WTC11 (cell line): ENCODE measurements around the gene TBC1D1.

Source experiments
- JUN ChIP-seq: sonication (generic); formaldehyde crosslinking; IDR thresholded peaks from 2 replicates; pipeline ENCODE4 v1.8.0; 2023; ENCODE audit warnings: mild to moderate bottlenecking, missing genetic modification reagents
- NR3C1 ChIP-seq: sonication (generic); formaldehyde crosslinking; conservative IDR thresholded peaks from 2 replicates; pipeline ENCODE4 v1.8.1; 2023; ENCODE audit warnings: low read depth, mild to moderate bottlenecking, missing genetic modification reagents
- TEAD1 ChIP-seq: sonication (generic); formaldehyde crosslinking; IDR thresholded peaks from 2 replicates; pipeline ENCODE4 v1.8.0; 2022; ENCODE audit warnings: mild to moderate bottlenecking, missing genetic modification reagents
- ZNF317 ChIP-seq: sonication (generic); formaldehyde crosslinking; IDR thresholded peaks from 2 replicates; pipeline ENCODE4 v1.8.1; 2023; ENCODE audit warnings: low read depth, mild to moderate bottlenecking, moderate library complexity, missing genetic modification reagents, borderline replicate concordance
- TF ChIP-seq, protein P1 (sequence below): fragments of 200-600 bp; IDR thresholded peaks from 2 replicates; pipeline ENCODE4 v1.8.0; 2022; ENCODE audit warnings: antibody characterized with exemption
- TF ChIP-seq, protein P2 (sequence below): sonication (generic); formaldehyde crosslinking; IDR thresholded peaks from 2 replicates; pipeline ENCODE4 v1.8.1; 2022; ENCODE audit warnings: low read depth, missing genetic modification reagents, borderline replicate concordance
- TF ChIP-seq, protein P3 (sequence below): sonication (generic); formaldehyde crosslinking; IDR thresholded peaks from 2 replicates; pipeline ENCODE4 v1.8.0; 2023; ENCODE audit warnings: mild to moderate bottlenecking, missing genetic modification reagents

DNA sequence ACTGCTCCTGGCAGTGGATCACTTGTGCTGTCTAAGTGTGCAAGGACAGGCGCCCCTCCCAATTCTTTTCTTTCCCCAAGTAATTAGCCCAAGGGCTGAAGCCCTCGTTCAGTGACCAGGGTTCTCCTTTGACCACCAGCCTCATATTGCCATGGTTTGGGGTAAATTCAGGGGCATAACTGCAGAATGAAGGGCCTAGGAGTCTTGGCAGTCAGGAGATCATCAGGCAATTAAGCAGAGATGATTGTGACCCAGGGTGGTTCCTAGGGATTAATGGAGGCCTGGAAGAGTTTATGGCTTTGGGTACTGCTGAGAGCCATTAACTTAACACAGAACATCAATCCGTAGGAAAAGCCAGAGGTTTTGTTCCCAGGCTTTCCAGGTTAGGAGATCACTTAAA, 240.0 kb downstream of the TBC1D1 start:
- TF ChIP-seq ZNF317 (CRISPR knock-in tag): no peak
- no peak for TF ChIP-seq NR3C1 (CRISPR knock-in tag)
- TF ChIP-seq TEAD1 (CRISPR knock-in tag): no peak
- TF ChIP-seq, protein P1, sequence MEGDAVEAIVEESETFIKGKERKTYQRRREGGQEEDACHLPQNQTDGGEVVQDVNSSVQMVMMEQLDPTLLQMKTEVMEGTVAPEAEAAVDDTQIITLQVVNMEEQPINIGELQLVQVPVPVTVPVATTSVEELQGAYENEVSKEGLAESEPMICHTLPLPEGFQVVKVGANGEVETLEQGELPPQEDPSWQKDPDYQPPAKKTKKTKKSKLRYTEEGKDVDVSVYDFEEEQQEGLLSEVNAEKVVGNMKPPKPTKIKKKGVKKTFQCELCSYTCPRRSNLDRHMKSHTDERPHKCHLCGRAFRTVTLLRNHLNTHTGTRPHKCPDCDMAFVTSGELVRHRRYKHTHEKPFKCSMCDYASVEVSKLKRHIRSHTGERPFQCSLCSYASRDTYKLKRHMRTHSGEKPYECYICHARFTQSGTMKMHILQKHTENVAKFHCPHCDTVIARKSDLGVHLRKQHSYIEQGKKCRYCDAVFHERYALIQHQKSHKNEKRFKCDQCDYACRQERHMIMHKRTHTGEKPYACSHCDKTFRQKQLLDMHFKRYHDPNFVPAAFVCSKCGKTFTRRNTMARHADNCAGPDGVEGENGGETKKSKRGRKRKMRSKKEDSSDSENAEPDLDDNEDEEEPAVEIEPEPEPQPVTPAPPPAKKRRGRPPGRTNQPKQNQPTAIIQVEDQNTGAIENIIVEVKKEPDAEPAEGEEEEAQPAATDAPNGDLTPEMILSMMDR: no peak
- TF ChIP-seq, protein P2, sequence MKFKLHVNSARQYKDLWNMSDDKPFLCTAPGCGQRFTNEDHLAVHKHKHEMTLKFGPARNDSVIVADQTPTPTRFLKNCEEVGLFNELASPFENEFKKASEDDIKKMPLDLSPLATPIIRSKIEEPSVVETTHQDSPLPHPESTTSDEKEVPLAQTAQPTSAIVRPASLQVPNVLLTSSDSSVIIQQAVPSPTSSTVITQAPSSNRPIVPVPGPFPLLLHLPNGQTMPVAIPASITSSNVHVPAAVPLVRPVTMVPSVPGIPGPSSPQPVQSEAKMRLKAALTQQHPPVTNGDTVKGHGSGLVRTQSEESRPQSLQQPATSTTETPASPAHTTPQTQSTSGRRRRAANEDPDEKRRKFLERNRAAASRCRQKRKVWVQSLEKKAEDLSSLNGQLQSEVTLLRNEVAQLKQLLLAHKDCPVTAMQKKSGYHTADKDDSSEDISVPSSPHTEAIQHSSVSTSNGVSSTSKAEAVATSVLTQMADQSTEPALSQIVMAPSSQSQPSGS (CRISPR knock-in tag): no peak
- no peak for TF ChIP-seq JUN
- TF ChIP-seq, protein P3, sequence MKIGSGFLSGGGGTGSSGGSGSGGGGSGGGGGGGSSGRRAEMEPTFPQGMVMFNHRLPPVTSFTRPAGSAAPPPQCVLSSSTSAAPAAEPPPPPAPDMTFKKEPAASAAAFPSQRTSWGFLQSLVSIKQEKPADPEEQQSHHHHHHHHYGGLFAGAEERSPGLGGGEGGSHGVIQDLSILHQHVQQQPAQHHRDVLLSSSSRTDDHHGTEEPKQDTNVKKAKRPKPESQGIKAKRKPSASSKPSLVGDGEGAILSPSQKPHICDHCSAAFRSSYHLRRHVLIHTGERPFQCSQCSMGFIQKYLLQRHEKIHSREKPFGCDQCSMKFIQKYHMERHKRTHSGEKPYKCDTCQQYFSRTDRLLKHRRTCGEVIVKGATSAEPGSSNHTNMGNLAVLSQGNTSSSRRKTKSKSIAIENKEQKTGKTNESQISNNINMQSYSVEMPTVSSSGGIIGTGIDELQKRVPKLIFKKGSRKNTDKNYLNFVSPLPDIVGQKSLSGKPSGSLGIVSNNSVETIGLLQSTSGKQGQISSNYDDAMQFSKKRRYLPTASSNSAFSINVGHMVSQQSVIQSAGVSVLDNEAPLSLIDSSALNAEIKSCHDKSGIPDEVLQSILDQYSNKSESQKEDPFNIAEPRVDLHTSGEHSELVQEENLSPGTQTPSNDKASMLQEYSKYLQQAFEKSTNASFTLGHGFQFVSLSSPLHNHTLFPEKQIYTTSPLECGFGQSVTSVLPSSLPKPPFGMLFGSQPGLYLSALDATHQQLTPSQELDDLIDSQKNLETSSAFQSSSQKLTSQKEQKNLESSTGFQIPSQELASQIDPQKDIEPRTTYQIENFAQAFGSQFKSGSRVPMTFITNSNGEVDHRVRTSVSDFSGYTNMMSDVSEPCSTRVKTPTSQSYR (CRISPR knock-in tag): no peak
